IMR-90 (cell line): ENCODE data around the gene SLAMF1. TPM values are rescaled to one million over a fixed set of nuclear protein-coding genes. Genes with fewer than 3 reads are reported as not detected.
"Not testable (repeated sequence)": the region's sequence is repeated elsewhere in the genome, so short reads cannot be mapped to it uniquely, and the experiment has no call there.

Experiments
- ATAC-seq: fragments of 200-7000 bp; cut with Tn5 transposase; 2 replicates; pipeline ENCODE4 v1.9.1; 2020; ENCODE audit warnings: low read depth, mild to moderate bottlenecking, moderate library complexity
- BruUV-seq: library from RNA; stranded (reverse); fragments of 400-500 nt; replicated peaks from 2 replicates; lab custom pipeline; 2021; lab: Mats Ljungman, UMichigan
- CTCF ChIA-PET: fragments of 300-600 bp; formaldehyde crosslinking; extraction: SDS; loops from one replicate; lab custom pipeline; 2021; ENCODE audit warnings: antibody characterized with exemption; lab: Yijun Ruan, JAX
- POLR2A ChIA-PET: fragments of 300-600 bp; sonication (Branson Sonifier 250); formaldehyde crosslinking; loops from one replicate; lab custom pipeline; 2022; ENCODE audit warnings: antibody characterized with exemption; ENCODE audit not compliant: unreplicated experiment; lab: Charles Lee
- DNase-seq: peaks from one replicate; pipeline ENCODE4 v3.0.0; 2013
- H2AFZ ChIP-seq: replicated peaks from 2 replicates; pipeline ENCODE3; 2013; ENCODE audit warnings: low read length, mild to moderate bottlenecking; ENCODE audit not compliant: poor library complexity
- H2AK5ac ChIP-seq: 2 replicates; pipeline ENCODE4 v1.6.1; 2013; ENCODE audit warnings: low read depth, low read length, inconsistent platforms
- H2AK9ac ChIP-seq: replicated peaks from 2 replicates; pipeline ENCODE3; 2013; ENCODE audit warnings: mild to moderate bottlenecking, low read depth, low read length, moderate library complexity; ENCODE audit not compliant: poor library complexity
- H2BK120ac ChIP-seq: 2 replicates; pipeline ENCODE4 v1.6.1; 2013; ENCODE audit warnings: low read depth, low read length, inconsistent platforms
- H2BK15ac ChIP-seq: 3 replicates; pipeline ENCODE4 v1.6.1; 2013; ENCODE audit warnings: low read depth, low read length, inconsistent platforms
- H2BK20ac ChIP-seq: 2 replicates; pipeline ENCODE4 v1.6.1; 2013; ENCODE audit warnings: low read depth, mild to moderate bottlenecking, inconsistent platforms, low read length, moderate library complexity
- H2BK5ac ChIP-seq: 2 replicates; pipeline ENCODE4 v1.6.1; 2013; ENCODE audit warnings: mild to moderate bottlenecking, low read depth, low read length, inconsistent platforms; ENCODE audit not compliant: poor library complexity, severe bottlenecking
- H3K14ac ChIP-seq: replicated peaks from 2 replicates; pipeline ENCODE4 v1.6.1; 2013; ENCODE audit warnings: low read depth, low read length, inconsistent platforms
- H3K18ac ChIP-seq: 2 replicates; pipeline ENCODE4 v1.6.1; 2013; ENCODE audit warnings: low read depth, low read length, control low read depth
- H3K23ac ChIP-seq: 2 replicates; pipeline ENCODE4 v1.6.1; 2013; ENCODE audit warnings: low read depth, low read length, inconsistent platforms
- H3K27ac ChIP-seq: 2 replicates; pipeline ENCODE4 v1.5.1; 2013; ENCODE audit warnings: mild to moderate bottlenecking, control low read depth, low read length; ENCODE audit not compliant: insufficient read depth
- H3K27me3 ChIP-seq: 2 replicates; pipeline ENCODE4 v1.6.1; 2013; ENCODE audit warnings: low read length; ENCODE audit not compliant: control insufficient read depth, insufficient read depth
- H3K36me3 ChIP-seq: 2 replicates; pipeline ENCODE4 v1.6.1; 2013; ENCODE audit warnings: low read length, mixed read lengths; ENCODE audit not compliant: control insufficient read depth, insufficient read depth
- H3K4ac ChIP-seq: 2 replicates; pipeline ENCODE4 v1.6.1; 2013; ENCODE audit warnings: low read depth, low read length, inconsistent platforms
- H3K4me1 ChIP-seq: 2 replicates; pipeline ENCODE4 v1.6.1; 2013; ENCODE audit warnings: low read length, mixed read lengths; ENCODE audit not compliant: control insufficient read depth, insufficient read depth
- H3K4me2 ChIP-seq: 2 replicates; pipeline ENCODE4 v1.6.1; 2013; ENCODE audit warnings: low read depth, mild to moderate bottlenecking, control low read depth, low read length, moderate library complexity
- H3K4me3 ChIP-seq: 2 replicates; pipeline ENCODE4 v1.5.1; 2013; ENCODE audit warnings: low read depth, mild to moderate bottlenecking, control low read depth, low read length, moderate library complexity; ENCODE audit not compliant: insufficient read depth
- H3K56ac ChIP-seq: 2 replicates; pipeline ENCODE4 v1.6.1; 2013; ENCODE audit warnings: low read length, inconsistent platforms; ENCODE audit not compliant: insufficient read depth; ENCODE audit errors: extremely low read depth
- H3K79me1 ChIP-seq, 2 experiments: 2 replicates each; pipeline ENCODE4 v1.6.1; 2013; ENCODE audit warnings: low read length in 2 of 2, inconsistent platforms in 1 of 2, low read depth in 1 of 2
- H3K9ac ChIP-seq: 2 replicates; pipeline ENCODE4 v1.6.1; 2013; ENCODE audit warnings: low read depth, low read length, control low read depth
- H3K9me1 ChIP-seq: 2 replicates; pipeline ENCODE4 v1.6.1; 2013; ENCODE audit warnings: low read length, inconsistent platforms; ENCODE audit not compliant: insufficient read depth
- H3K9me3 ChIP-seq: 2 replicates; pipeline ENCODE4 v1.6.1; 2013; ENCODE audit warnings: low read length; ENCODE audit not compliant: control insufficient read depth, insufficient read depth
- H4K20me1 ChIP-seq: 2 replicates; pipeline ENCODE4 v1.6.1; 2013; ENCODE audit warnings: low read length, inconsistent platforms; ENCODE audit not compliant: insufficient read depth
- H4K5ac ChIP-seq: 2 replicates; pipeline ENCODE4 v1.6.1; 2013; ENCODE audit warnings: mild to moderate bottlenecking, low read depth, low read length, control low read depth
- H4K8ac ChIP-seq, 2 experiments: 2 replicates each; pipeline ENCODE4 v1.6.1; 2013; ENCODE audit warnings: low read depth in 2 of 2, low read length in 2 of 2, control low read depth in 1 of 2, inconsistent platforms in 1 of 2
- H4K91ac ChIP-seq: 2 replicates; pipeline ENCODE4 v1.6.1; 2013; ENCODE audit warnings: low read depth, low read length, inconsistent platforms; ENCODE audit not compliant: insufficient read depth
- WGBS, 2 experiments: methylation state at CpG; one replicate each; pipeline versions ENCODE4 v1.1.5 to v1.1.7; 2013; ENCODE audit warnings: missing lambda C conversion rate in 2 of 2; ENCODE audit not compliant: insufficient read length in 1 of 2; ENCODE audit errors: extremely low coverage in 2 of 2; 5-methylcytosine and 5-hydroxymethylcytosine counted together
- dilution Hi-C: fragments of 300-500 bp; cut with HindIII; formaldehyde crosslinking; loops from one replicate; pipeline ENCODE4 v1.14.3; 2018; ENCODE audit warnings: low sequenced_read_pairs; ENCODE audit not compliant: unreplicated experiment
- in situ Hi-C: fragments of 300-500 bp; cut with MboI; formaldehyde crosslinking; loops from 3 replicates; pipeline ENCODE4 v1.14.3; 2019; ENCODE audit warnings: low sequenced_read_pairs, inconsistent platforms, mixed read lengths
- intact Hi-C: fragments of 100-400 bp; cut with micrococcal nuclease; formaldehyde crosslinking; loops from 2 replicates; pipeline ENCODE4 v1.10.0; 2022
- polyA plus RNA-seq, 3 experiments: library from polyadenylated mRNA; depleted of rRNA; stranded (reverse); fragments of >200 nt; gene quantifications; 2 replicates each; pipeline ENCODE4 v1.2.3, GENCODE V29; 2012; ENCODE audit warnings: low replicate concordance in 1 of 3
- total RNA-seq: library from RNA; depleted of rRNA; stranded (reverse); fragments of >200 nt; gene quantifications from 2 replicates; pipeline ENCODE4 v1.2.3, GENCODE V29; 2012

The SLAMF1 gene
- total and polyA plus RNA-seq, 2 of the 4 experiments (the other 2 are of a cell fraction): not detected

DNA sequence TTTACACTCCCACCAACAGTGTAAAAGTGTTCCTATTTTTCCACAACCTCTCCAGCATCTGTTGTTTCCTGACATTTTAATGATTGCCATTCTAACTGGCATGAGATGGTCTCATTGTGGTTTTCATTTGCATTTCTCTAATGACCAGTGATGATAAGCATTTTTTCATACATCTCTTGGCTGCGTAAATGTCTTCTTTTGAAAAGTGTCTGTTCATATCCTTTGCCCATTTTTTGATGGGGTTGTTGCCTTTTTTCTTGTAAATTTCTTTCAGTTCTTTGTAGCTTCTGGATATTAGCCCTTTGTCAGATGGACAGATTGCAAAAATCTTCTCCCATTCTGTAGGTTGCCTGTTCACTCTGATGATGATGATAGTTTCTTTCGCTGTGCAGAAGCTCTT is 63.9 kb downstream of the SLAMF1 start:
- ATAC-seq, DNase-seq, H4K8ac ChIP-seq, H3K27ac ChIP-seq, in situ Hi-C loops, POLR2A ChIA-PET, H4K5ac ChIP-seq, H3K4ac ChIP-seq, H2AFZ ChIP-seq, H3K4me3 ChIP-seq, intact Hi-C loops, H2BK120ac ChIP-seq, H3K4me1 ChIP-seq, CTCF ChIA-PET, H4K20me1 ChIP-seq, H3K9ac ChIP-seq, dilution Hi-C loops, H3K79me1 ChIP-seq, H3K9me3 ChIP-seq, H2BK15ac ChIP-seq, H3K36me3 ChIP-seq, H2AK5ac ChIP-seq, H3K23ac ChIP-seq, H4K91ac ChIP-seq, H2BK5ac ChIP-seq, H3K18ac ChIP-seq, H3K56ac ChIP-seq, H3K27me3 ChIP-seq, H3K14ac ChIP-seq, H2AK9ac ChIP-seq, H2BK20ac ChIP-seq, BruUV-seq, H3K4me2 ChIP-seq, H3K9me1 ChIP-seq: not testable (repeated sequence)
- WGBS, 2 experiments: no CpG with 5 or more reads among the region's 2 CpGs
